Suprapubic skin (tissue), 4 donors: Measurements from ENCODE around the gene WNT3. TPM values are rescaled to one million over a fixed set of nuclear protein-coding genes. Genes with fewer than 3 reads are reported as not detected.
A peak's percentile ranks its signal among the peaks of the same experiment; 100 is the strongest.

Experiments used
- DNase-seq, 2 donors: peaks; one replicate each; pipeline ENCODE4 v3.0.0-alpha.2; 2019; ENCODE audit warnings: low spot score in 2 of 2
- H3K27ac ChIP-seq: fragments of 200-600 bp; sonication (generic); one replicate; pipeline ENCODE4 v1.5.1; 2019
- H3K27me3 ChIP-seq: fragments of 200-600 bp; sonication (generic); one replicate; pipeline ENCODE4 v1.5.1; 2019
- H3K36me3 ChIP-seq: fragments of 200-600 bp; sonication (generic); one replicate; pipeline ENCODE4 v1.5.1; 2019
- H3K4me1 ChIP-seq: fragments of 200-600 bp; sonication (generic); one replicate; pipeline ENCODE4 v1.5.1; 2019
- H3K4me3 ChIP-seq: fragments of 200-600 bp; sonication (generic); one replicate; pipeline ENCODE4 v1.5.1; 2019; ENCODE audit warnings: mild to moderate bottlenecking
- H3K9me3 ChIP-seq: fragments of 200-600 bp; sonication (generic); one replicate; pipeline ENCODE4 v1.5.1; 2019
- CTCF ChIP-seq, 2 donors: fragments of 200-600 bp in 1 of 2; fragments of 450-650 bp in 1 of 2; sonication (generic) in 1 of 2; IDR thresholded peaks; one replicate each; pipeline ENCODE4 v1.5.1; 2016 to 2019; ENCODE audit warnings: antibody characterized with exemption in 2 of 2, mild to moderate bottlenecking in 1 of 2, moderate library complexity in 1 of 2
- EP300 ChIP-seq: sonication (generic); formaldehyde crosslinking; IDR thresholded peaks from one replicate; pipeline ENCODE4 v1.6.1; 2017; ENCODE audit warnings: antibody characterized with exemption
- POLR2A ChIP-seq, 2 donors: fragments of 450-650 bp; IDR thresholded peaks; one replicate each; pipeline ENCODE4 v1.6.1; 2017; ENCODE audit warnings: antibody characterized with exemption in 2 of 2, mild to moderate bottlenecking in 2 of 2, moderate library complexity in 2 of 2
- POLR2AphosphoS5 ChIP-seq, 3 donors: sonication (generic); formaldehyde crosslinking; IDR thresholded peaks; one replicate each; pipeline ENCODE4 v1.6.1; 2017; ENCODE audit warnings: antibody characterized with exemption in 3 of 3
- WGBS: methylation state at CpG from one replicate; pipeline ENCODE4 v1.1.5; 2018; 5-methylcytosine and 5-hydroxymethylcytosine counted together
- total RNA-seq, 4 donors: library from RNA; depleted of rRNA; stranded (reverse); fragments of >200 nt; gene quantifications; one replicate each; pipeline ENCODE4 v1.1.0, GENCODE V29; 2016

Gene WNT3
- total RNA-seq, 4 donors from 2014 or later = 39.3 to 84.9 (median 61.7) TPM

DNA sequence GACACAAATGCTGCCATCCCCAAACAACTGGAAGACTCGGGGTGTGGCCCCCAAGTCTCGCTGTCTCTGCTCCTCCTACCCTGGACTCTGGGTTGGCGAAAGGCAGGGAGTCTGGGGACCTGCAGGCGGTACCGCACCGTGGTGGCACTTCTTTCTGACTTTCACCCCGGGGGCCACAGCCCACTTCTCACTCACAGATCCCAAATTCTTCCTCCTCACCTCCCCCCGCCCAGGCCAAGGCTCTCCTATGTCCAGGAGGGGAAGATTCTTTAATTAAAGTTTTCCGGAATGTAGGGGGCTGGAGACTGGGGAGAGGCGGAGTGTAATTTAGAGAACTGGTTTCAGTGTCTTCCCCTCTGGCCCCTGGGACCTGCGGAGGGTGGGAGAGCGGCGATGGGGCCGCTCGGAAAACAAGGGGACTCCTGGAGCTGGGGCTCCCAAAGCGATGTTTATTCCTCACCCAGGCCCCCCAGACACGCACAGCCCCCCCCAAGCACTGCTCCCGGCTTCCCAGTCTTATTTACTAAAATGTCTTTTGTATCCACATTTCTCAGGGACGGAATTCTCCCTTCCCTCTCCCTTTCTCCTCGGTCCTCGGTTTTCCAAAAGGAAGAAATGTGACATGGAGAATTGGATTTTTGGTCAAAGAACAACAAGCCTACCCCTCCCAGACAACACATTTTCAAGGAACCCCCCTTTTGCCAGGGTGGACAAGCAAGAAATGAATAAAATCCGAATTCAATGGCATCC, 1.2 kb downstream of the WNT3 start:
- DNase-seq = no peak
- H3K27me3 ChIP-seq = peaks cover 78% of the 10 kb centered on the region
- H3K4me3 ChIP-seq = peak overlapping the region; percentile 53
- H3K36me3 ChIP-seq = no peaks in the 10 kb centered on the region
- peak overlapping the region; percentile 2 for H3K27ac ChIP-seq
- WGBS = 4% methylated on average over 21 of the region's 22 CpGs
- H3K9me3 ChIP-seq = no peaks in the 10 kb centered on the region
- H3K4me1 ChIP-seq = peaks cover 44% of the 10 kb centered on the region
- TF ChIP-seq POLR2A (IDR thresholded peaks at IDR 0.05) (no peak), EP300 (no peak), CTCF (IDR thresholded peaks at IDR 0.05) (no peak)

DNA sequence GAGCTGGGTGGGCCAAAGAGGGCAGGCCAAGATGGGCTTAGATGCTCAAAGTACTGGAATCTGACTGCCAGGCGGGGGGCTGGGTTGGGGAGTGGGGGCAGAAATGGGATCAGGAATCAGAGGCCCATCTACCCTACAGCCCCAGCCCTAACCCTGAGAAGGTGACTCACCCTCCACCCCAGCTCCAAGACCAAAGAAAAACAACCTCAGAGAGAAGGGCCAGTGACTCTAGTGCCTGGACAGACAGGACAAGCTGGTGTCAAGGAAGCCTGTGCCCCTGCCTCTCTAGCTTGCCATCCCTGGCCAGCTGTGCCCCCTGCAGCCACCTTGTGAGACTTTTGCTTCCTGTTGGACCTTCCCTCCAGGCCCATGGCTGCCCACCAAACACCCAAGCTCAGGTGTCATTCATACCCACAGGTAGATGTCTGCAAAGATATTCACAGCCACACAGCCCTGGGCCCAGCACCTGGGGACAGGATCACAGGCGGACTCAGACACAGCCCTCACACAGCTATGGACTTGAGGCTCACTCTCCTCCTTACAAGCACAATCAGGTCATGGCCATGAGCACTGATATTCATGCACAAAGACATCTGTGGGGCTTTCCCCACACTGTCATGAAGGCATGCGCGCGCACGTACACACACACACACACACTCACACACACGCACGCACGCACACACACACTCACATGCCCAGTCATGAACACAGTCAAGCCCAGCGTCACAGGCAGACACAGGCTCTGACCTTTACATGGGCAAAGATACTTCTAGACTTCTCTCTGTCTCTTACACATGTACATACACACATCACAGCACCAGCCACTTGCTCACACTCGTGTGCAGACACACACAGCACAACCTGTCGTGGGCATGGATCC, 2.8 kb downstream of the WNT3 start:
- Histone ChIP-seq H3K27ac (peak overlapping the region; percentile 52), H3K4me1 (peaks cover 44% of the 10 kb centered on the region), H3K9me3 (no peaks in the 10 kb centered on the region), H3K4me3 (no peak overlapping the region), H3K36me3 (no peaks in the 10 kb centered on the region), H3K27me3 (peaks cover 62% of the 10 kb centered on the region)
- no peak for DNase-seq
- no peak for TF ChIP-seq POLR2AphosphoS5 (IDR thresholded peaks at IDR 0.05)
- no peak for TF ChIP-seq EP300
- TF ChIP-seq POLR2A (IDR thresholded peaks at IDR 0.05) = no peak
- TF ChIP-seq CTCF (IDR thresholded peaks at IDR 0.05) = no peak
- 61% methylated on average over 11 of the region's 12 CpGs for WGBS

- no peak overlapping the region for H3K27ac ChIP-seq
- H3K4me3 ChIP-seq = no peak overlapping the region
- TF ChIP-seq CTCF (IDR thresholded peaks at IDR 0.05) (no peak), POLR2A (IDR thresholded peaks at IDR 0.05) (no peak), EP300 (no peak), POLR2AphosphoS5 (IDR thresholded peaks at IDR 0.05) (no peak)
- no peaks in the 10 kb centered on the region for H3K9me3 ChIP-seq
- H3K36me3 ChIP-seq = no peaks in the 10 kb centered on the region
- 33% methylated on average over 5 of the region's 7 CpGs for WGBS
- no peak for DNase-seq
- H3K4me1 ChIP-seq = peaks cover 34% of the 10 kb centered on the region
- peaks cover 49% of the 10 kb centered on the region for H3K27me3 ChIP-seq
These were observed 4.0 kb downstream of the WNT3 start for GRCh38 chr17:46814446-46814845.

- H3K4me3 ChIP-seq = no peak overlapping the region
- TF ChIP-seq POLR2A (IDR thresholded peaks at IDR 0.05) (no peak), EP300 (no peak), POLR2AphosphoS5 (IDR thresholded peaks at IDR 0.05) (no peak), CTCF (IDR thresholded peaks at IDR 0.05) (no peak)
- no peak for DNase-seq
- 53% methylated on average over 2 of the region's 3 CpGs for WGBS
- H3K27me3 ChIP-seq = peaks cover 44% of the 10 kb centered on the region
- H3K27ac ChIP-seq = no peak overlapping the region
- H3K36me3 ChIP-seq = no peaks in the 10 kb centered on the region
- H3K9me3 ChIP-seq = no peaks in the 10 kb centered on the region
- H3K4me1 ChIP-seq = peaks cover 29% of the 10 kb centered on the region
These were observed 4.6 kb downstream of the WNT3 start for GRCh38 chr17:46813920-46814319.
